GM21717 (cell line): ENCODE measurements around the gene PROB1.

Source experiments
- ATAC-seq: cut with Tn5 transposase; IDR thresholded peaks from one replicate; pipeline ENCODE4 v1.9.1; 2021; ENCODE audit warnings: mild to moderate bottlenecking, moderate library complexity; ENCODE audit not compliant: unreplicated experiment

PROB1 gene

DNA sequence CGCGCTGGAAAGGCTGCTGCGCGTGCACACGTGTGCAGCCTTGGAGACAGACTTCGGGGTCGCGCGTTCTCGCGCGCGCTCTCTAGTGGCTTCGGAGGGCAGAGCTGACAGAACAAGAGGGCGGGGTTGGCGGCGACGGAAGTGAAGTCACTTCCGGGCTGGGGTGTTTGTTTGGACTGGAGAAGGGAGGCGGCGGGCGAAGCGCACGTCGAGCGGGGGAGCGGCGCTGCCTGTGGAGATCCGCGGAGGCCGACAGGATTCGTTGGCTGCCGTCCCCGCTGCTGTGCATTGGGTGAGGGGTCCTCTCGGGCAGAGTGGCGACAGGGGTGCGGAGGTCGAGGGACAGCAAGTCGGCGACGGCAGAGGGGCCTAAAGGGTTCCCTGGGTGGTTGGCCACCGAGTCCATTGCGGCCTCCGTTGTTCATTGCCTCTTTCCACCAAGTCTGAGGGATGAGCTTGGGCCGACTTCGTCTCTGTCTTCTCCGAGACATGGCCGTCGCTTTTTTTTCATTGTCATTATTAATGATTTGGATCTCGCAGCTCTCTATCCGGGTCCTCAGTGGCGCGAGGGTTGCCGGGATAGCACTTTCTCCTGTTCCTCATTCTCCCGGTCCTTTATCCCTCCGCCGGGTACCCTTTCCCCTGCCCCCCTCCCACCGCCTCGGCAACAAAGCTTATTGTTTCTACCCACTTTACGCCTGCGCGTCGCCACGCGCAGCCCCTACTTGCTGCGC lies 53.0 kb downstream of the PROB1 start, which contains the start of gene PAIP2:
Gene PAIP2 (plus strand): TSS at position 166 of the 734 bp plus-strand sequence. CDS start 21,931 bp downstream, outside the sequence.
- peak; percentile 90 for ATAC-seq

DNA sequence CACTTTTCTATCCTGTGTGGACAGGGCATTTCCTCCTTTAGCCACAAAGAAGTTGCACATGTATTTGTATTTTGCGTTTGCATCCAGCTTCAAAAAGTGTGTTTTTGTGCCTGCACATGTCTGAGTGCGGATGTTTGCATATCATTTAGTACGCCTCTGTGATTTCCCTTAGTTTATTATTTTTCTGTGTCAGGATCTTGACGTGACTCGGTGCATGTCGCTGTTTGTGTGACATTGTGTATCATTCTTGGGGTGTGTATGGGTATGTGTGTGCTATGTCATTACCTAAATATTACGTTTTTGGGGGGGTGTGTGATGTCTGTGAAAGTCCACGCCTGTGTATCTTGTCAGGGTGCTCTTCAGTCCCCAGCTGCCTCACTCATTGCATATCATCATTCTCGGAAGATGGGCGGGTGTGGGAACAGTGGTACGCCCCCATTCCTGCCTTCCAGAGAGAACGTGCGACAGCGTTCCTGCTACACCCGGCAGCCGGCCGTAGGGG lies 53.7 kb downstream of the PROB1 start:
- ATAC-seq, result peak; percentile 21
